OCI-LY7 (cell line): Measurements from ENCODE around the gene XRCC6. TPM values are rescaled to one million over a fixed set of nuclear protein-coding genes. Genes with fewer than 3 reads are reported as not detected.

Source experiments
- BruUV-seq: library from RNA; stranded (reverse); fragments of 400-500 nt; replicated peaks from 2 replicates; lab custom pipeline; 2021; lab: Mats Ljungman, UMichigan
- CTCF ChIA-PET: fragments of 300-600 bp; sonication (Branson Sonifier 250); formaldehyde crosslinking; loops from one replicate; lab custom pipeline; 2022; ENCODE audit warnings: antibody characterized with exemption; ENCODE audit not compliant: unreplicated experiment; lab: Charles Lee
- POLR2A ChIA-PET: fragments of 300-600 bp; sonication (Branson Sonifier 250); formaldehyde crosslinking; loops from one replicate; lab custom pipeline; 2022; ENCODE audit warnings: antibody characterized with exemption; lab: Charles Lee
- DNase-seq: peaks from one replicate; pipeline ENCODE4 v3.0.0-alpha.2; 2015; ENCODE audit warnings: low spot score
- H2AFZ ChIP-seq: fragments of 200-600 bp; sonication (generic), shearing (Covaris generic); 2 replicates; pipeline ENCODE4 v1.6.1; 2014; ENCODE audit warnings: mild to moderate bottlenecking, antibody characterized with exemption, low read length, moderate library complexity
- H3K27ac ChIP-seq: fragments of 200-600 bp; sonication (generic); 2 replicates; pipeline ENCODE4 v1.5.1; 2014; ENCODE audit warnings: mixed run types, low read depth, mild to moderate bottlenecking, moderate library complexity, low read length, inconsistent platforms; ENCODE audit not compliant: poor library complexity, severe bottlenecking
- H3K36me3 ChIP-seq: fragments of 200-600 bp; sonication (generic); 2 replicates; pipeline ENCODE4 v1.6.1; 2014; ENCODE audit warnings: mild to moderate bottlenecking, antibody characterized with exemption, low read length, moderate library complexity, mixed read lengths; ENCODE audit not compliant: insufficient read depth
- H3K4me1 ChIP-seq: fragments of 200-600 bp; sonication (generic); 2 replicates; pipeline ENCODE4 v1.5.1; 2014; ENCODE audit warnings: mild to moderate bottlenecking, low read length; ENCODE audit not compliant: insufficient read depth, poor library complexity, severe bottlenecking
- H3K4me2 ChIP-seq: fragments of 200-600 bp; sonication (generic); 2 replicates; pipeline ENCODE4 v1.6.1; 2014; ENCODE audit warnings: mild to moderate bottlenecking, low read length
- H3K4me3 ChIP-seq: fragments of 200-600 bp; sonication (generic); 2 replicates; pipeline ENCODE4 v1.5.1; 2014; ENCODE audit warnings: mild to moderate bottlenecking, low read depth, low read length; ENCODE audit not compliant: poor library complexity, severe bottlenecking
- H3K79me2 ChIP-seq: fragments of 200-600 bp; sonication (generic); 2 replicates; pipeline ENCODE4 v1.6.1; 2016; ENCODE audit warnings: low read depth, mild to moderate bottlenecking, low read length, moderate library complexity, mixed read lengths; ENCODE audit not compliant: insufficient read depth
- H3K9me2 ChIP-seq: fragments of 200-600 bp; sonication (generic); 2 replicates; pipeline ENCODE4 v1.6.1; 2016; ENCODE audit warnings: mild to moderate bottlenecking, low read length, mixed read lengths; ENCODE audit not compliant: insufficient read depth
- H3K9me3 ChIP-seq: fragments of 200-600 bp; sonication (generic); 2 replicates; pipeline ENCODE4 v1.6.1; 2014; ENCODE audit warnings: mild to moderate bottlenecking, mixed run types, low read length, mixed read lengths
- H4K20me1 ChIP-seq: fragments of 200-600 bp; sonication (generic); 2 replicates; pipeline ENCODE4 v1.6.1; 2014; ENCODE audit warnings: mild to moderate bottlenecking, antibody characterized with exemption, low read length, moderate library complexity, mixed read lengths; ENCODE audit not compliant: insufficient read depth
- EZH2phosphoT487 ChIP-seq: fragments of 200-600 bp; sonication (generic); IDR thresholded peaks from 2 replicates; pipeline ENCODE4 v1.6.1; 2018; ENCODE audit warnings: low read depth, borderline replicate concordance, mild to moderate bottlenecking, mixed run types, antibody characterized with exemption, low read length, moderate library complexity, mixed read lengths
- intact Hi-C: fragments of 100-400 bp; cut with micrococcal nuclease; formaldehyde crosslinking; loops from one replicate; pipeline ENCODE4 v1.10.0; 2022; ENCODE audit not compliant: unreplicated experiment
- total RNA-seq, 2 experiments: library from RNA; depleted of rRNA in 1 of 2; stranded (reverse); fragments of >200 nt in 1 of 2; shearing (Covaris generic) in 1 of 2; gene quantifications; 2 replicates each; pipeline ENCODE4 v1.2.3, GENCODE V29; 2014 to 2022
- TF ChIP-seq, protein P1 (sequence below): fragments of 200-600 bp; sonication (generic); conservative IDR thresholded peaks from 2 replicates; pipeline ENCODE4 v1.5.1; 2014; ENCODE audit warnings: mild to moderate bottlenecking, antibody characterized with exemption, low read length, moderate library complexity, mixed read lengths

The XRCC6 gene
- total RNA-seq, 2 experiments from 2014 or later: 378 to 426 TPM

DNA sequence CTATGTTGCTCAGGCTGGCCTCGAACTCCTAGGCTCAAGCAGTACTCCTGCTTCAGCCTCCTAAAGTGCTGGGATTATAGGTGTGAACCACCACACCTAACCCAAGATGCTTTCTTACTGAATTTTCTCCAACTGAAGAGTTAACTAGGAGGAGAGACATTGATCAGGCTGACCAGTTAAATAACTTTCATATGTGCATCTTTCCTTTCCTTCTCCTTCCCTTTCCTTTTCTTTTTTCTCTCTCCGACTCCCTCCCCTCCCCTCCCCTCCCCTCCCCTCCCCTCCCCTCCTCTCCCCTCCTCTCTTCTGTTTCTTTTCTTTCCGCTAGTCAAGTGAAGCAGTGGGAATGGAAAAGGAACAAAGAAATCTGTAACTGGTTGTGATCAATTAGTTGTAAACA is 26.7 kb downstream of the XRCC6 start:
- intact Hi-C loops: no loop called here
- peaks cover 5% of the 10 kb centered on the region; the same call in 1 of the 2 replicates for H3K79me2 ChIP-seq
- H3K4me1 ChIP-seq: no peaks in the 10 kb centered on the region
- no peaks in the 10 kb centered on the region for H3K9me3 ChIP-seq
- TF ChIP-seq EZH2phosphoT487: no peak
- TF ChIP-seq, protein P1, sequence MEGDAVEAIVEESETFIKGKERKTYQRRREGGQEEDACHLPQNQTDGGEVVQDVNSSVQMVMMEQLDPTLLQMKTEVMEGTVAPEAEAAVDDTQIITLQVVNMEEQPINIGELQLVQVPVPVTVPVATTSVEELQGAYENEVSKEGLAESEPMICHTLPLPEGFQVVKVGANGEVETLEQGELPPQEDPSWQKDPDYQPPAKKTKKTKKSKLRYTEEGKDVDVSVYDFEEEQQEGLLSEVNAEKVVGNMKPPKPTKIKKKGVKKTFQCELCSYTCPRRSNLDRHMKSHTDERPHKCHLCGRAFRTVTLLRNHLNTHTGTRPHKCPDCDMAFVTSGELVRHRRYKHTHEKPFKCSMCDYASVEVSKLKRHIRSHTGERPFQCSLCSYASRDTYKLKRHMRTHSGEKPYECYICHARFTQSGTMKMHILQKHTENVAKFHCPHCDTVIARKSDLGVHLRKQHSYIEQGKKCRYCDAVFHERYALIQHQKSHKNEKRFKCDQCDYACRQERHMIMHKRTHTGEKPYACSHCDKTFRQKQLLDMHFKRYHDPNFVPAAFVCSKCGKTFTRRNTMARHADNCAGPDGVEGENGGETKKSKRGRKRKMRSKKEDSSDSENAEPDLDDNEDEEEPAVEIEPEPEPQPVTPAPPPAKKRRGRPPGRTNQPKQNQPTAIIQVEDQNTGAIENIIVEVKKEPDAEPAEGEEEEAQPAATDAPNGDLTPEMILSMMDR: no peak
- POLR2A ChIA-PET: no interaction called here
- no peak overlapping the region for H3K4me3 ChIP-seq
- no peak overlapping the region for H2AFZ ChIP-seq
- H3K9me2 ChIP-seq: no peaks in the 10 kb centered on the region
- H4K20me1 ChIP-seq: no peaks in the 10 kb centered on the region
- no peak overlapping the region for H3K4me2 ChIP-seq
- no peak for DNase-seq
- BruUV-seq: no TSS peak
- CTCF ChIA-PET: no interaction called here
- H3K27ac ChIP-seq: no peak overlapping the region
- peaks cover 95% of the 10 kb centered on the region for H3K36me3 ChIP-seq

DNA sequence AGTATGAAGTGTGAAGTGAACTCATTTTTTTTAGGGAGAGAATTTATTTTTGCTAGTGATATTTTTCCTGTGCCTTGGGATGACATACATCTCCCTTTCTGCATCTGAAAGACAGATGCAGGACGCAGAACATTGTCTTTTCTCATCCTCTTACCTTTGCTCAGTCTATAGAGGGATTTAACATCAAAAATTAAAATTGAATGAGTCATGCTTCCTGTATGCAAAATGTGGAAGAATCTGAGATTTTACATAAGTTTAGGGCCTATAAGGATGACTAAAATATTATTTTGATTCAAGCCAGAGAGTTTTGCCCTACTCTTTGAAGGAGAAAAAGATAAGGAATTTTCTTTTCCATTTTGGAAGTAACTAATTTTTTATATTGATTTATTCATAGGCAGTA is 27.3 kb downstream of the XRCC6 start:
- no peaks in the 10 kb centered on the region for H3K9me3 ChIP-seq
- no peak overlapping the region for H3K27ac ChIP-seq
- ChIA-PET CTCF (no interaction called here), POLR2A (no interaction called here)
- no peaks in the 10 kb centered on the region for H3K4me1 ChIP-seq
- peaks cover 3% of the 10 kb centered on the region; the same call in 1 of the 2 replicates for H3K79me2 ChIP-seq
- intact Hi-C loops: no loop called here
- BruUV-seq: TSS peak; percentile 48
- no peak for DNase-seq
- no peak overlapping the region for H3K4me3 ChIP-seq
- H4K20me1 ChIP-seq: no peaks in the 10 kb centered on the region
- TF ChIP-seq EZH2phosphoT487: no peak
- TF ChIP-seq, protein P1: no peak
- no peaks in the 10 kb centered on the region for H3K9me2 ChIP-seq
- peaks cover 95% of the 10 kb centered on the region for H3K36me3 ChIP-seq
- H3K4me2 ChIP-seq: no peak overlapping the region
- no peak overlapping the region for H2AFZ ChIP-seq

DNA sequence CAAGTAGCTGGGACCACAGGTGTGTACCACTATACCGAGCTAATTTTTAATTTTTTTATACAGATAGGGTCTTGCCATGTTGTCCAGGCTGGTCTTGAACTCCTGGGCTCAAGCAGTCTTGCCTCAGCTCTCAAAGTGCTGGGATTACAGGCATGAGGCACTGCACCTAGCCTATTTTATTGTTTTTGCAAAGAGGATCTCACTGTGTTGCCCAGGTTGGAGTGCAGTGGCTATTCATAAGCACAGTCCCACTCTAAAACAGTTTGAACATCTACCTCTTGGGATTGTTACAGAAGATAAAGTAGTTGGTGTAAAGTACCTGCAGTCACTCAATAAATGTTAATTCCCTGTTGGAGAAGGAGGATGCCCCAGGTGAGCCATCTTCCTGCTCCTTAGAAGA is 29.1 kb downstream of the XRCC6 start:
- peaks cover 98% of the 10 kb centered on the region for H3K36me3 ChIP-seq
- H3K4me2 ChIP-seq: no peak overlapping the region
- H3K4me1 ChIP-seq: no peaks in the 10 kb centered on the region
- H3K4me3 ChIP-seq: no peak overlapping the region
- ChIA-PET POLR2A (no interaction called here), CTCF (no interaction called here)
- DNase-seq: no peak
- H3K27ac ChIP-seq: no peak overlapping the region
- no peaks in the 10 kb centered on the region for H3K9me2 ChIP-seq
- intact Hi-C loops: no loop called here
- 0 out of 2 replicates have a peak, but pooled peaks cover 4% of the 10 kb centered on the region for H4K20me1 ChIP-seq
- no peak for TF ChIP-seq EZH2phosphoT487
- no peaks in the 10 kb centered on the region for H3K9me3 ChIP-seq
- H3K79me2 ChIP-seq: peaks cover 6% of the 10 kb centered on the region; the same call in 1 of the 2 replicates
- BruUV-seq: no TSS peak
- H2AFZ ChIP-seq: no peak overlapping the region
